GM18867 (cell line): ENCODE results near the gene FGD2.

Source experiments
- ATAC-seq: cut with Tn5 transposase; IDR thresholded peaks from one replicate; pipeline ENCODE4 v1.9.1; 2021; ENCODE audit warnings: mild to moderate bottlenecking, moderate library complexity; ENCODE audit not compliant: unreplicated experiment

FGD2 gene, protein sequence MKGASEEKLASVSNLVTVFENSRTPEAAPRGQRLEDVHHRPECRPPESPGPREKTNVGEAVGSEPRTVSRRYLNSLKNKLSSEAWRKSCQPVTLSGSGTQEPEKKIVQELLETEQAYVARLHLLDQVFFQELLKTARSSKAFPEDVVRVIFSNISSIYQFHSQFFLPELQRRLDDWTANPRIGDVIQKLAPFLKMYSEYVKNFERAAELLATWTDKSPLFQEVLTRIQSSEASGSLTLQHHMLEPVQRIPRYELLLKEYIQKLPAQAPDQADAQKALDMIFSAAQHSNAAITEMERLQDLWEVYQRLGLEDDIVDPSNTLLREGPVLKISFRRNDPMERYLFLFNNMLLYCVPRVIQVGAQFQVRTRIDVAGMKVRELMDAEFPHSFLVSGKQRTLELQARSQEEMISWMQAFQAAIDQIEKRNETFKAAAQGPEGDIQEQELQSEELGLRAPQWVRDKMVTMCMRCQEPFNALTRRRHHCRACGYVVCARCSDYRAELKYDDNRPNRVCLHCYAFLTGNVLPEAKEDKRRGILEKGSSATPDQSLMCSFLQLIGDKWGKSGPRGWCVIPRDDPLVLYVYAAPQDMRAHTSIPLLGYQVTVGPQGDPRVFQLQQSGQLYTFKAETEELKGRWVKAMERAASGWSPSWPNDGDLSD

DNA sequence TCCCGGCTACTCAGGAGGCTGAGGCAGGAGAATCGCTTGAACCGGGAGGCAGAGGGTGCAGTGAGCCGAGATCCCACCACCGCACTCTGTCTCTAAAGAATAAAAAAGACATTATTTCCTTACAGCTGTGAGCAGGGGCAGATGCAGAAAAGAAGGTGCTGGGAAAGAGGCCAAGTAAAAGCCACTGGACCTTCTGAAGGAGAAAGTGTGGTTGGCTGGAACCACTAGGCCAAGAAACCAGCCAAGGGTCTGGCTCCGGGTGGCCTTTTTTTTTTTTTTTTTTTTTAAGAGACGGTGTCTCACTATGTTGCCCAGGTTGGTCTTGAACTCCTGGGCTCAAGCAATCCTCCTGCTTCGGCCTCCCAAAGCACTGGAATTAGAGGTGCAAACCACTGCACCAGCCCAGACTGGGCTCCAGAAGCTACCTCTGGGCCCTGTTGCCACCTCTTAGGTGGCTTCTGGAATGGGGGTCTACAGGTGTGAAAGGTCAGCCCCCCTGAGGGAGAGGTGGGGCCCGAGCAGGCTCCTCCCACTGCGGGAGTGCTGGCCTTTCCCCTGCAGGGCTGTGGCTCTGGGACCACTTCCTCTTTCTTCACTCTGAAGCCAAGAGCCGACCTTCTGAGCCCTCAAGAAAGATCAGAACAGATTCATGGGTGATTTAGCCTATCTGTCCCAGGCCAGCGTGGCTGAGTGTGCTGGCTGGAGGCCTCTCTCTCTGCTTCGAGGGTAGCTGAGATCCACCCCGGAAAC lies at the start of gene FGD2:
FGD2 (plus strand) TSS at position 595 of the 750 bp plus-strand sequence. CDS start 163 bp downstream, outside the sequence.
- ATAC-seq, result peak; percentile 71

DNA sequence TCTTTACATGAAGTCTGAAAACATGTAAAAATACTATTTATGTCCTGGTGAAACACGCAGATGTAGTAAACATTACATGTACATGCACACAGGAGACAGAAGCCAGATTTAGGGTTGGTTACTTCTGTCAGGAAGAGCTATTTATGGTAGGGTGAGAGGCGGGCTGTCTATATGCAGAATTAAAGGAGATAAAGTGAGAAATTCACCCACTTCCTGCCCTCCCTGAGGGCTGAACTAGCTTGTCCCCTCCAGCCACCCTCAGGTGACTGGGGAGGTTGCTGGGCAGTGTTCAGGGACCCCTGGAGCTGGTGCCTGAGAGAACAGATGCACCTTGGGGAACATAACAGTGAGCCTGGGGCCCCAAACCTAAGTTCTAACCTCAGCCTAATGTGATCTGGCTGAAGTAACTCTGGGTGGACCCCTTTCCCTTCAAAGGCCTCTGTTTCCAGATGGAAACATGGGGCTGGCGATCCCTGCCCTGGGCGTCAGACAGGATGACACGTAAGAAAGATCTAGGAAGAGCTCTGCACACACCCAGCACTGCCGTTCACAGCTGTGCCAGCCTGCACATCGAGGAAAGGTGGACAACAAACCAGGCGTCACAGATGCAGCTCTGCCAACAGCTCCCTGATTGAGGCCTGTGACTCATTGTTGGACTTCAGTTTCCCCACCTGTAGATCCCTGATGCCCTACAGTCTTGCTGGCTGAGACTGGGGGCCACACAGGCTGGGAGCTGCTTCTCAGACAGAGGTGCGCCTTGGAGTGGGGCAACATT lies 49.6 kb upstream of the FGD2 start:
- no peak for ATAC-seq

DNA sequence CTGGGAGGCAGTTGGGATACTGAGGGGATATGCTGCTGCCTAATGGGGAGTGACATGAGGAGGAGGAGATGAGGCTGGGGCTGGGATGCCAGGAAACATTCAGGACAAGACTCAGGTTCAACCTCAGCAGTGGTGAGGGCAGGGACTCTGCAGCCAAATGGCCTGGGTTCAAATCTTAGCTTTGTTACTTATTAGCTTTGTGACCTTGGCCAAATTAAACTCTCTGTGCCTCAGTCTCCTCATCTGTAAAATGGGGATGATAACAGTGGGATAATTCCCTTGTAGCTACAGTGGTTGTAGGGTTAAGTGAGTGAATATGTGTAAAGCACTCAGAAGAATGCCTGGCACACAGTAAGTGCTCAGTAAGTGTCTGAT lies 49.0 kb upstream of the FGD2 start:
- no peak for ATAC-seq

DNA sequence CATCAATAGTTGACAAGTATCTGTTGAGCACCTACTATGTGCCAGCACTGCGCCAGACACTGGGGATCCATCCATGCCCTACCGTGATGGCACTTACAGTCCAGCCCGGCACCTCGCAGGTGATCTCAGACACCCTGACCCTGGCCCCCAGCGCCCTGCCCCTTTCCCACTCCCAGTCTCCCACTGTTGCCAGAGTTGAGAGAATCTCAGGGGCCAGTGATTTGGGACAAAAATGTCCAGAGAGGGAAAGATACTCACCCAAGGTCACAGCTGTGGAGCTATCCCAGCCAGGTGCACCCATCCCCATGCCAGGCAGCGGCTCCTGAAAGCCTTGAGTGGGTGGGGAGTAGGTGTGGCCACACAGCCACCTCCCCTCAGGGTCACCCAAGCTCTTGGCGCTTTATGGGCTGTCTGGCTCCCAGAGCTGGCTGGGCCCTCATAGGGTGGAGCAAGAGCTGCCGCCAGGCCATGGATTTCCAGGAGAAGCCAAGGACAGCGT lies 47.6 kb upstream of the FGD2 start:
- ATAC-seq, result no peak

DNA sequence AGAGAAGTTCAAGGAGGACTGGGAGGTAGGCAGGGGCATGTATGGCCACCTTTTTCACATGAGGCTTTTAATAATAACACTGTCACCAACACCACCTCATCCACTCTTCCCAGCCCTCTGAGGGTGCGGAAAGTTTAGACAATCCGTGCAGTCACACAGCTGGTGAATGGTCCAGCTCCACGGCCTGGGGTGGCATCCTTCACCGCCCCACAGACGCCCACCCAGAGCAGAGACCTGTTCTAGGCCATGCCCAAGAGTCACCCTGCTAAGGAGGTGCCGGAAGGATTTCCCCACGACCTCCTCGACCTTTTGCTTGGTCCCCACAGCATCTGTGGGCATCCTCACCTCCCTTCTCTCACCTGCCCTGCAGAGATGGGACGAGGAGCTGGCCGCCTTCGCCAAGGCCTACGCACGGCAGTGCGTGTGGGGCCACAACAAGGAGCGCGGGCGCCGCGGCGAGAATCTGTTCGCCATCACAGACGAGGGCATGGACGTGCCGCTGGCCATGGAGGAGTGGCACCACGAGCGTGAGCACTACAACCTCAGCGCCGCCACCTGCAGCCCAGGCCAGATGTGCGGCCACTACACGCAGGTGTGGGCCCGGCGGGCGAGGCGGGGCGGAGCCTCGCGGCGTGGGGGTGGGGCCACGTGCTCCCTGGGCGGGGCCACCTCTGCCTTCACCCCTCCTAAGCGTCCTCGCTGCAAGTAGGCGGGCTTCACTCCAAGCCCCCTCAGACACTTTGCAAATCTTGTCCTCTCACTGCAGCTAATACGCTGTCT lies 46.5 kb upstream of the FGD2 start:
- no peak for ATAC-seq

DNA sequence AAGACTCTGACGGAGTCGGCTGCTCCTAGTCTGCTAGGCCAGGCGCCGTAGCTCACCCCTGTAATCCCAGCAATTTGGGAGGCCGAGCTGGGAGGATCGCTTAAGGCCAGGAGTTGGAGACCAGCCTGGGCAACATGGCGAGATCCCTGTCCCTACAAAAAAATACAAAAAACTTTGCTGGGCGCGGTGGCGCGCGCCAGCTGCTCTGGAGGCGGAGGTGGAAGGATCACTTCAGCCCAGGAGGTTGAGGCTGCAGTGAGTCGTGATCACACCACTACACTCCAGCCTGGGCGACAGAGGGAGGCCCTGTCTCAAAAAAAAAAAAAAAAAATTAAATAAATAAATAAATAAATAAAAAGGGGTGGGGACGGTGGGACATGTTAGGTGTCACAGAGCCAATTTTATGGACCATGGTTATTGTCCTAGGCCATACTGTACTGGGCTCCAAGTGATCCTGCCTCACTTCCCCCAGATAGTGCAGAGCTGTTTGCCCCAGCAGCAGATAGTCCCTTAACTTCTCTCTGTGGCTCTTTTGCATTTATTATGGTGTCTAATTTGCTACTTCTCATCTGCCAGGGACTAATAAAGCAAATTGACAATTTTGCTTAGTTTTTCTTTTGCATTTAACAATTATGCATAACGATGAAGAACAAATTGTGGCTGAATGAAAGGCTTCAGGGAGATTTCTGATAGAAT lies 45.8 kb upstream of the FGD2 start:
- ATAC-seq, result no peak

DNA sequence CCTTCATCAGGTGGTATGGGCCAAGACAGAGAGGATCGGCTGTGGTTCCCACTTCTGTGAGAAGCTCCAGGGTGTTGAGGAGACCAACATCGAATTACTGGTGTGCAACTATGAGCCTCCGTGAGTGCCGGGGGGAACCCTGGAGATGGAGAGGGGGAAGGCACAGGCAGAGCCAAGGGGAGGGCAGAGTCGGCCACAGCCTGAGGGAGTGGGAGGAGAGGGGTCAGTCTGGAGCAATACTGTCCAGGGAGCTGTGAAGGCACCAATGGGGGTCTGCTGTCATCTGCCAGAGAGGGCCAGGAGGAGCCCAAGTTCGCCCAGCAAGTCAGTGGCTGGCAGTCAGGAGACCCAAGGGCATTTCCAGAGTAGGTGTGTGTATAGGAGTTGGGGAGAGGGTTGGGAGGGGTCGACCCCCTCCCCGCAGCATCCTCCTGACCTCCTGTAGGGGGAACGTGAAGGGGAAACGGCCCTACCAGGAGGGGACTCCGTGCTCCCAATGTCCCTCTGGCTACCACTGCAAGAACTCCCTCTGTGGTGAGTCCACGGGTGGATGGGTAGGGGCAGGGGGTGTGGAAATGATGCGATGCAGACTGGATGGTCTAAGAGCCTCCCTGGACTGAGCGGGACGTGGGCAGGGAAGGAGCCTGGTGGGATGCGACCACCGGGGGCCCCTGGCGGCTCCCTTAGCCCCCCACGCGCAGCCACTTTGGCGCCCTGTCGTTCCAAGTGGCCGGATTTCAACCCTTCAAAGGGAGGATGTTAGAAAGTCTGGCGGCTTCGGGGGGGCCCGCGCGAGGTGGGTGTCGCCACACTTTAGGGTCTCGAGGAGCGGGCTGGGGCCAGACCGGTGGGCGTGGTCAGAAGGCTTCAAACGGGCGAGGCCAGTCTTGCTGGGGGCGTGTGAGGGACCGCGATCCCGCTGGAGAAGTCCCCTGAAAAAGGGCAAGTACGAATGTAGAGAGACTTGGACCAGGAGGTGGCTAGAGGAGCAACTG lies 43.7 kb upstream of the FGD2 start:
- ATAC-seq, result no peak

DNA sequence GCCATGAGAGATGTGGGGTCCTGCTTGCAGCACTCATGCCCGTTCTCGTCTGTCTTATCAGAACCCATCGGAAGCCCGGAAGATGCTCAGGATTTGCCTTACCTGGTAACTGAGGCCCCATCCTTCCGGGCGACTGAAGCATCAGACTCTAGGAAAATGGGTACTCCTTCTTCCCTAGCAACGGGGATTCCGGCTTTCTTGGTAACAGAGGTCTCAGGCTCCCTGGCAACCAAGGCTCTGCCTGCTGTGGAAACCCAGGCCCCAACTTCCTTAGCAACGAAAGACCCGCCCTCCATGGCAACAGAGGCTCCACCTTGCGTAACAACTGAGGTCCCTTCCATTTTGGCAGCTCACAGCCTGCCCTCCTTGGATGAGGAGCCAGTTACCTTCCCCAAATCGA lies 42.6 kb upstream of the FGD2 start:
- ATAC-seq, result no peak

DNA sequence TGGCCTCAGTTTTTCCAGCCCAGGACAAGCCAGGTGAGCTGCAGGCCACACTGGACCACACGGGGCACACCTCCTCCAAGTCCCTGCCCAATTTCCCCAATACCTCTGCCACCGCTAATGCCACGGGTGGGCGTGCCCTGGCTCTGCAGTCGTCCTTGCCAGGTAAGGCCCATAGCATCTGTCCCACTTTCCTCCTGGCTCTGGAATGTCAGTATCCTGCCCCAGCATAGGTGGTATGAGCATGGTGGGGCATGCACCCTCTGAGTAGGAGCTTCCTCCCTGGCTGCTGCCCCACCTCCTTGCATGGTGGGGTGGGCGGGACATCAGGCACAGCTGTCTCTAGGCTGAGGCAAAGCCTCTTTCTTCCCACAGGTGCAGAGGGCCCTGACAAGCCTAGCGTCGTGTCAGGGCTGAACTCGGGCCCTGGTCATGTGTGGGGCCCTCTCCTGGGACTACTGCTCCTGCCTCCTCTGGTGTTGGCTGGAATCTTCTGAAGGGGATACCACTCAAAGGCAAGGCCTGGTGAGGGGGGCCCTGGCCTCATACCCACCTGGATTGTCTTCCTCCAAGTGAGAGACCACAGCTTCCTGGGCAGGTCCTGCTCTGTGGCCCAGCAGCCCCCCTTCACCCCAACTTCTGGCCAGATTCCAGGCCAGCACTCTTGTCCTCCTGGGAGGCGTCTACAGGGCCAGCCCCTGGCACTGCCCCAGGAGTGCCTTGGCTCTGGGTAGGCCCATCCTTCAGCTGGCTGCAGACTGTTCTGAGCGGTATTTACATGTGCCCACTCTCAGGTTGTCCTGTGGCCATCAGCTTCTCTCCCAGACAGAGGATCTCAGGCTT lies 41.8 kb upstream of the FGD2 start:
- no peak for ATAC-seq

DNA sequence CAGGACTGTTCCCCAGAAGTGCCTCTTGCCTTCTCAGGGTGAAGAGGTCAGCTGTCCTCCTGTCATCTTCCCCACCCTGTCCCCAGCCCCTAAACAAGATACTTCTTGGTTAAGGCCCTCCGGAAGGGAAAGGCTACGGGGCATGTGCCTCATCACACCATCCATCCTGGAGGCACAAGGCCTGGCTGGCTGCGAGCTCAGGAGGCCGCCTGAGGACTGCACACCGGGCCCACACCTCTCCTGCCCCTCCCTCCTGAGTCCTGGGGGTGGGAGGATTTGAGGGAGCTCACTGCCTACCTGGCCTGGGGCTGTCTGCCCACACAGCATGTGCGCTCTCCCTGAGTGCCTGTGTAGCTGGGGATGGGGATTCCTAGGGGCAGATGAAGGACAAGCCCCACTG lies 41.1 kb upstream of the FGD2 start:
- ATAC-seq, result no peak

DNA sequence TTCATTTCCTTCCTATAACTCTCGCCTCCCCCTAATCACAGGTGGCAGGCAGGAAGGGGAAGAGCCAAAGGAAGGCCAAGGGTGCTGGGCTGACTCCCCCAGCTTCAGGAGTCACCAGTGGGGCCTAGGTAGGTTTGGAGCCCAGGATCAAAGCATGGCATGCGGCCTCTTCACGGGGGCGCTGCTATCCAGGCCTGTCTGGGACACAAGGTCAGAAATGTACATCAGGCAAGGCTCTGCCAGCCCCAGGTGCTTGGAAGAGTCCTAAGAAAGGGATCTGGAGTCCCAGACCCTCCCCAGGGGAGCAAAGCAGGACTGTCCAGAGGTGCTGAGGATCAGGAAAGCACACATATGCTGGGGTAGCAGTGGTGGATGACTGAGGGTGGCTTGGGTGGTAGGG lies 40.5 kb upstream of the FGD2 start:
- ATAC-seq, result no peak

DNA sequence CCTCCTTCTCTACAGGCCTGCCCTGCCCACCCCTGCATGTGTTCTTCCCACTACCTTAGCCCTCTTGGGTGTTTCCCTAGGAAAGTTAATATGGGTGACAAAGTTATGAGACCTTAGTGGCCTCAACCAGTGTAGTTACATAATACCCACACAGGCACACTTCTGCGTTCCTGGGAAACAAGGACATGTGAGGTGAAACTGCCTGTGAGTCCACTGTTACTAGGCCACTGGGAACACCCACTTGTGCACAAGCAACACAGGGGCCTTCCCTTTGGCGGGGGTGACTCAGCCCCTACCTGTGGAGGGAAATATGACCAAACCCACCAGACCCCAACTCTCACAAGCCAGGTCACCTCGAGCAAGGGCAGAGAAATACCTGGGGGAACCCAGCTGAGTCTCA lies 38.2 kb upstream of the FGD2 start:
- no peak for ATAC-seq

DNA sequence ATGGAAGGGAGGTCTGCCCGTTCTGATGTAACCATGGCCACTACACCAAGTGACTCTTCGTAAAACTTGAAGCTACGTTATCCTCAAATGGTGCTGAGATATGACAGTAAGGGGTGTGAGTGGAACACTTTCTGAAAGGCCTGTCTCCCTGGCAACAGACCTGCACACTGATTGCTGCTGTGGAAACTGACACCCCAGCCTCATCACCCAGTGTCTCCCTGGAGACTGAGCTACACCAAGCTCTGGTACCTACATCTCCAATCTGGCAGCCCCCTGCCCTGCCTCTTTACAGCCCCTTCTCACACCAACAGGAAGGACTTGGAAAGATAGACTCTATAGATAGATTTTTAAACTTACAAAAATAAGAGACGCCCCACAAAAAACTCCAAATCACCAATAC lies 37.7 kb upstream of the FGD2 start:
- ATAC-seq, result no peak

DNA sequence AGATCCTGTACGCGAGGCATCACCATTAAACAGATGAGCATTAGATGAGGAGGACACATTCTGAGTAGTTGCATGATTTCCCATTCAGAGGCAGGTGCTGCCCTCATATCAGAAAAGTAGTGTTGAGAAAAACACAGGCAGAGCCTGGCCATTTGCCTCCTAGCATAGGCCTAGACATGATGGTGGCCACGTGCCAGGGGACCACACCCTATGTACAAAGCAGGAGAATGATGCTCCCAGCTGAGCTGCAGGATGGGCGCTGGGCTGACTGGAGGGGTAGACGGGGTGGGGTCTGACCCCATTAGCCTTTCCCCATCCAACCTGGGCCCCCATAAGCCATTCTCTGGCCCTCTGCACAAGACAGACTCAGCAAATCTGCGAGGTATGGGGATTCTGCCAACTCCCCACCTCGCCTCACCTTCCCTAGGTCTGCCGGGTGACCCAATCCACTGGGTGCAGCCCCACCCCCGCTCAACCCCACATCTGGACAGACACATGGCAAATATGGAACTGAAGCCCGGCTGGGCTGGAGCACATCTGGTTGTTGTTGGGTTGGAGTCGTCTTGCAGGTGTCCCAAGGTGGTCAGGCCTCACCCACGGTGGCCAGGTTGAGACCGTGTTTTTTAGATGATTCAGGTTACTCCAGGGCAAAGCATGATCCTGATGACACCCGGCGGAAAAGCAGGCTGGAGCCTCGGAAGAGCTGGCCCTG lies 37.0 kb upstream of the FGD2 start:
- ATAC-seq, result no peak

DNA sequence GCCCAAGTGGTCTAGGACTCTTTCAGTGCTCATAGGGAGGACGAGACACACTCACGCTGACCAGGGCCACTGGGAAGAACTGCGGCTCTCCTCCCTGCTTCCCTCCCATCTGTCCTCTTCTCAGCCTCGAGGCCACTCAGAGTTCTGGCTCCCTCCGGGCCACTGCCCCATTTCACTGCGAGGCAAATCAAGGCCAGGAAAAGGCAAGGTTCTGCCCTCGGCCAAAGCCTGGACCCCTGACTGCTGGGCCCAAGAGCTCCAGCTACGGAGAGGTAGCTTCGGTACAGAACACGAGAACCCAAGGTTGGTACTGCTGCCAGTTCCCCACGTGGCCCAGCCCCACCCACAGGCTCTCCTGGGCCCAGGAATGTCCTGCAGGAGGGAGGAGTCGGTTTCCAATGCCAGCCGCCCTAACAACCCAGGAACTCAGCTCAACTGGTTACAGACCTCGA lies 36.2 kb upstream of the FGD2 start:
- no peak for ATAC-seq

DNA sequence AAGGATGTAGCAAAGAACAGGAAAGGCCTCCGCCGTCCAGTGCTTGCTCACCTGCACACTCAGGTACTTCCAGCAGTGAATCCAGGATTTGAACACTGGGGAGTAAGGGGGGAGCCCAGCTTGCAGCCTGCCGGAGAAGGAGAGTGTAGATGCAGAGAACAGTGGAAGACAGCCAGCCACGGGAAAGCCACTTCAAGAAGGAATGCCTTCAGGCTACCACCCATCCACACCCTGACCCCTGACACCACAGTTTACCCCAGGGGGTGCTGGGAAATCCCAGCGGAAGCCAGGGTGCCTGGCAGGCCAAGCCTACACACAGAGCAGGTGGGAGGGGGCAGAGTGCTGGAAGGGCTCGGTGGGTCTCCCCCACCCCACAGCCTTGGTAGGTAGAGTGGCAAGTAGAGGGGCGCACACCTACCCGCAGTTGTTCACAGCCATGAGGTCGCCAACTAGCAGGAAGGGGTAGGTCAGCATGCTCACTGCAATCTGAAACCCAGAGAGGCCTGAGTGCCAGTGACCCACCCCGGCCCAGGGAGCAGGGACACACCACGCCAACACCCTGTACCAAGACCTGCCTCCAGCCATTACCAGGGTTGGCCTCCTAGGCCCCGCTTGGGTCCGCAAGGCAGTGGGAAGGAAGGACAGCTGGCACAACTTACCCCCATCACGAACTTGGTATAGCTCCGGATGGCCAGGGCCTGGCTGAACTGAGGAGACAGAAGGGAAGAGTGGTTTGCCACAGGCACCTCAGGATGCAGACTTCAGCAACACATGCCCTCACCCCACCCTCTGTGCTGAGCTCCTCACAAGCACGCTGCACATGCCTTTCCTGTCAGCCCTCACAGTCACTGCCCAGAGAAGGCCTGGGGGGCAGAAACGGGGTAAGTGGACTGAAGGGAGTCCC lies 35.2 kb upstream of the FGD2 start:
- ATAC-seq, result no peak
